HFFc6 (cell line): ENCODE data around the gene ITGB5. TPM values are rescaled to one million over a fixed set of nuclear protein-coding genes. Genes with fewer than 3 reads are reported as not detected.

Experiments
- DNase-seq: peaks from one replicate; pipeline ENCODE4 v3.0.0-alpha.2; 2018
- H3K27ac Mint-ChIP-seq: 2 replicates; pipeline ENCODE4 v1.8.0; 2020; ENCODE audit warnings: mild to moderate bottlenecking, mixed read lengths
- H3K27me3 Mint-ChIP-seq: 2 replicates; pipeline ENCODE4 v1.8.0; 2021; ENCODE audit warnings: mild to moderate bottlenecking, moderate library complexity, mixed read lengths; ENCODE audit not compliant: insufficient read depth
- H3K36me3 Mint-ChIP-seq: 2 replicates; pipeline ENCODE4 v1.8.0; 2021; ENCODE audit warnings: low read depth, mixed read lengths
- H3K4me1 Mint-ChIP-seq: 2 replicates; pipeline ENCODE4 v1.8.0; 2020; ENCODE audit warnings: low read depth, mixed read lengths
- H3K4me3 Mint-ChIP-seq: 2 replicates; pipeline ENCODE4 v1.8.0; 2020; ENCODE audit warnings: mild to moderate bottlenecking, moderate library complexity, mixed read lengths
- H3K9me3 Mint-ChIP-seq: 2 replicates; pipeline ENCODE4 v1.8.0; 2020; ENCODE audit warnings: mild to moderate bottlenecking, mixed read lengths
- CTCF ChIP-seq: fragments of 200-600 bp; sonication (generic); IDR thresholded peaks from 2 replicates; pipeline ENCODE4 v1.5.0; 2021; ENCODE audit warnings: antibody characterized with exemption, mild to moderate bottlenecking
- total RNA-seq, 6 experiments: library from RNA; stranded (reverse); fragmentation: NEBNext Ultra II Directional; extraction: Animal tissue kit (Norgen Biotek cat#: 25700); gene quantifications; 2 replicates in 1 of 6; 3 replicates in 5 of 6; pipeline ENCODE4 v1.2.3, GENCODE V29; 2021

ITGB5 gene
- total RNA-seq, 6 experiments from 2014 or later = 203 to 332 (median 220) TPM

GRCh38 chr3:124821356-124821755 lies 65.8 kb downstream of the ITGB5 start:
- no peaks in the 10 kb centered on the region for H3K9me3 Mint-ChIP-seq
- H3K4me1 Mint-ChIP-seq = peaks cover 31% of the 10 kb centered on the region
- H3K27ac Mint-ChIP-seq = no peak overlapping the region
- H3K27me3 Mint-ChIP-seq = peaks cover 3% of the 10 kb centered on the region
- DNase-seq = no peak
- no peak overlapping the region for H3K4me3 Mint-ChIP-seq
- peaks cover 41% of the 10 kb centered on the region for H3K36me3 Mint-ChIP-seq
- TF ChIP-seq CTCF = no peak

- Mint-ChIP-seq H3K36me3 (peaks cover 51% of the 10 kb centered on the region), H3K9me3 (no peaks in the 10 kb centered on the region), H3K4me3 (no peak overlapping the region), H3K27me3 (peaks cover 3% of the 10 kb centered on the region), H3K27ac (no peak overlapping the region; the same call in 1 of the 2 replicates), H3K4me1 (peaks cover 13% of the 10 kb centered on the region)
- no peak for DNase-seq
- no peak for TF ChIP-seq CTCF
Observed at GRCh38 chr3:124818398-124819091, 68.6 kb downstream of the ITGB5 start.

- H3K27ac Mint-ChIP-seq = no peak overlapping the region
- H3K4me3 Mint-ChIP-seq = no peak overlapping the region
- peaks cover 27% of the 10 kb centered on the region for H3K4me1 Mint-ChIP-seq
- no peak for TF ChIP-seq CTCF
- DNase-seq = no peak
- peaks cover 5% of the 10 kb centered on the region for H3K27me3 Mint-ChIP-seq
- H3K9me3 Mint-ChIP-seq = no peaks in the 10 kb centered on the region
- peaks cover 51% of the 10 kb centered on the region for H3K36me3 Mint-ChIP-seq
Observed at GRCh38 chr3:124817079-124817478, 70.1 kb downstream of the ITGB5 start.

- Mint-ChIP-seq H3K4me3 (no peak overlapping the region), H3K4me1 (peaks cover 36% of the 10 kb centered on the region), H3K36me3 (peaks cover 42% of the 10 kb centered on the region), H3K27ac (no peak overlapping the region), H3K9me3 (no peaks in the 10 kb centered on the region), H3K27me3 (peaks cover 4% of the 10 kb centered on the region)
- no peak for DNase-seq
- no peak for TF ChIP-seq CTCF
Observed at GRCh38 chr3:124816206-124816605, 71.0 kb downstream of the ITGB5 start.

GRCh38 chr3:124815781-124816180 lies 71.4 kb downstream of the ITGB5 start:
- no peak overlapping the region for H3K27ac Mint-ChIP-seq
- H3K4me1 Mint-ChIP-seq = peaks cover 39% of the 10 kb centered on the region
- peaks cover 41% of the 10 kb centered on the region for H3K36me3 Mint-ChIP-seq

More at GRCh38 chr3:124815781-124816180, 71.4 kb downstream of the ITGB5 start:
- TF ChIP-seq CTCF = no peak
- Mint-ChIP-seq H3K4me3 (no peak overlapping the region), H3K9me3 (no peaks in the 10 kb centered on the region), H3K27me3 (peaks cover 3% of the 10 kb centered on the region)
- no peak for DNase-seq
